Measurements from ENCODE around the gene LSAMP.
"Not testable (repeated sequence)": the region's sequence is repeated elsewhere in the genome, so short reads cannot be mapped to it uniquely, and the experiment has no call there.

The LSAMP gene

GRCh38 chr3:115804713-115805119 is 640.6 kb downstream of the LSAMP start:
- no peak overlapping the region for H3K4me3 Mint-ChIP-seq
- H3K36me3 Mint-ChIP-seq, result no peaks in the 10 kb centered on the region

GRCh38 chr3:115804200-115804599 is 641.1 kb downstream of the LSAMP start:
- DNase-seq (ENCODE audit: low spot score in 2 of 2), result no peak
- H3K4me1 Mint-ChIP-seq, result peaks cover 7% of the 10 kb centered on the region
- peak; percentile 48 for ATAC-seq
- H3K27ac Mint-ChIP-seq, result no peak overlapping the region
- H3K36me3 Mint-ChIP-seq, result no peaks in the 10 kb centered on the region
- no peaks in the 10 kb centered on the region for H3K9me3 Mint-ChIP-seq
- H3K4me3 Mint-ChIP-seq, result no peak overlapping the region

More at GRCh38 chr3:115804713-115805119, 640.6 kb downstream of the LSAMP start:
- ATAC-seq (no peak), DNase-seq (ENCODE audit: low spot score in 2 of 2) (no peak)
- Mint-ChIP-seq H3K27ac (no peak overlapping the region), H3K4me1 (peaks cover 7% of the 10 kb centered on the region), H3K9me3 (no peaks in the 10 kb centered on the region)

- Mint-ChIP-seq H3K27ac (no peak overlapping the region), H3K4me1 (peaks cover 7% of the 10 kb centered on the region), H3K9me3 (no peaks in the 10 kb centered on the region), H3K36me3 (no peaks in the 10 kb centered on the region), H3K4me3 (no peak overlapping the region)
- DNase-seq (ENCODE audit: low spot score in 2 of 2), result no peak
- ATAC-seq, result no peak
These were observed 641.6 kb downstream of the LSAMP start for GRCh38 chr3:115803661-115804060.

GRCh38 chr3:115800489-115801075 is 644.7 kb downstream of the LSAMP start:
- Mint-ChIP-seq H3K4me3 (no peak overlapping the region), H3K9me3 (no peaks in the 10 kb centered on the region), H3K4me1 (peaks cover 7% of the 10 kb centered on the region), H3K36me3 (no peaks in the 10 kb centered on the region), H3K27ac (no peak overlapping the region)
- ATAC-seq (peak; percentile 52), DNase-seq (ENCODE audit: low spot score in 2 of 2) (no peak)

- not testable (repeated sequence) for H3K27ac Mint-ChIP-seq; H3K4me3 Mint-ChIP-seq; DNase-seq (ENCODE audit: low spot score in 2 of 2)
These were observed 645.2 kb downstream of the LSAMP start for GRCh38 chr3:115800065-115800464.

GRCh38 chr3:115792206-115792955 is 652.9 kb downstream of the LSAMP start:
- Mint-ChIP-seq H3K4me3 (peak overlapping the region; percentile 53), H3K27ac (peak overlapping the region; percentile 16), H3K9me3 (no peaks in the 10 kb centered on the region), H3K4me1 (peaks cover 36% of the 10 kb centered on the region), H3K36me3 (no peaks in the 10 kb centered on the region)
- DNase-seq (ENCODE audit: low spot score in 2 of 2), result no peak
- ATAC-seq, result peak; percentile 90

More at GRCh38 chr3:115800065-115800464, 645.2 kb downstream of the LSAMP start:
- not testable (repeated sequence) for ATAC-seq, H3K9me3 Mint-ChIP-seq, H3K36me3 Mint-ChIP-seq, H3K4me1 Mint-ChIP-seq

- Mint-ChIP-seq H3K27ac (peak overlapping the region; percentile 16), H3K4me1 (peaks cover 36% of the 10 kb centered on the region), H3K4me3 (peak overlapping the region; percentile 53)
- H3K9me3 Mint-ChIP-seq; DNase-seq (ENCODE audit: low spot score in 2 of 2); ATAC-seq; H3K36me3 Mint-ChIP-seq: not testable (repeated sequence)
These were observed 653.8 kb downstream of the LSAMP start for GRCh38 chr3:115791271-115792153.

GRCh38 chr3:115790759-115791158 is 654.5 kb downstream of the LSAMP start:
- ATAC-seq (peak; percentile 97), DNase-seq (ENCODE audit: low spot score in 2 of 2) (peak; percentile 9 to 69)
- H3K27ac Mint-ChIP-seq, result no peak overlapping the region
- H3K9me3 Mint-ChIP-seq, result no peaks in the 10 kb centered on the region
- no peak overlapping the region for H3K4me3 Mint-ChIP-seq
- H3K4me1 Mint-ChIP-seq, result peaks cover 36% of the 10 kb centered on the region
- no peaks in the 10 kb centered on the region for H3K36me3 Mint-ChIP-seq

GRCh38 chr3:115789481-115789880 is 655.8 kb downstream of the LSAMP start:
- H3K4me1 Mint-ChIP-seq, result peaks cover 46% of the 10 kb centered on the region
- no peak overlapping the region for H3K4me3 Mint-ChIP-seq
- H3K27ac Mint-ChIP-seq, result no peak overlapping the region
- H3K36me3 Mint-ChIP-seq, result peaks cover 5% of the 10 kb centered on the region
- H3K9me3 Mint-ChIP-seq, result no peaks in the 10 kb centered on the region
- ATAC-seq (no peak), DNase-seq (ENCODE audit: low spot score in 2 of 2) (no peak)

GRCh38 chr3:115788921-115789470 is 656.3 kb downstream of the LSAMP start:
- H3K4me3 Mint-ChIP-seq, result no peak overlapping the region
- H3K9me3 Mint-ChIP-seq, result no peaks in the 10 kb centered on the region
- H3K36me3 Mint-ChIP-seq, result peaks cover 5% of the 10 kb centered on the region
- no peak for ATAC-seq
- DNase-seq (ENCODE audit: low spot score in 2 of 2), result no peak
- no peak overlapping the region for H3K27ac Mint-ChIP-seq
- H3K4me1 Mint-ChIP-seq, result peaks cover 48% of the 10 kb centered on the region

- DNase-seq (ENCODE audit: low spot score in 2 of 2) (no peak), ATAC-seq (no peak)
- Mint-ChIP-seq H3K27ac (no peak overlapping the region), H3K36me3 (peaks cover 5% of the 10 kb centered on the region), H3K4me3 (no peak overlapping the region), H3K9me3 (no peaks in the 10 kb centered on the region), H3K4me1 (peaks cover 41% of the 10 kb centered on the region)
These were observed 657.5 kb downstream of the LSAMP start for GRCh38 chr3:115787818-115788217.

GRCh38 chr3:115785782-115786181 is 659.5 kb downstream of the LSAMP start:
- H3K9me3 Mint-ChIP-seq, result no peaks in the 10 kb centered on the region
- peak overlapping the region; percentile 92 for H3K4me3 Mint-ChIP-seq
- ATAC-seq, result no peak
- DNase-seq (ENCODE audit: low spot score in 2 of 2), result no peak
- no peak overlapping the region for H3K27ac Mint-ChIP-seq
- H3K4me1 Mint-ChIP-seq, result peaks cover 26% of the 10 kb centered on the region
- peaks cover 5% of the 10 kb centered on the region for H3K36me3 Mint-ChIP-seq

- Mint-ChIP-seq H3K36me3 (peaks cover 5% of the 10 kb centered on the region), H3K4me3 (peak overlapping the region; percentile 92), H3K4me1 (peaks cover 22% of the 10 kb centered on the region), H3K9me3 (no peaks in the 10 kb centered on the region), H3K27ac (peak overlapping the region; percentile 87)
- no peak for DNase-seq (ENCODE audit: low spot score in 2 of 2)
- ATAC-seq, result no peak
These were observed 660.3 kb downstream of the LSAMP start for GRCh38 chr3:115784739-115785536.

- Mint-ChIP-seq H3K4me1 (peaks cover 20% of the 10 kb centered on the region), H3K36me3 (peaks cover 5% of the 10 kb centered on the region), H3K9me3 (no peaks in the 10 kb centered on the region), H3K27ac (peak overlapping the region; percentile 87), H3K4me3 (peak overlapping the region; percentile 92)
- ATAC-seq, result peak; percentile 93
- peak; percentile 89 to 91 for DNase-seq (ENCODE audit: low spot score in 2 of 2)
These were observed 661.1 kb downstream of the LSAMP start for GRCh38 chr3:115783938-115784738.
